HL-60/S4 (cell line): ENCODE data around the gene FRY.
"Not testable (repeated sequence)": the region's sequence is repeated elsewhere in the genome, so short reads cannot be mapped to it uniquely, and the experiment has no call there.

Experiments
- in situ Hi-C: fragments of 300-500 bp; cut with MboI; formaldehyde crosslinking; loops from 2 replicates; pipeline ENCODE4 v1.14.3; 2022; ENCODE audit warnings: low sequenced_read_pairs

The FRY gene

GRCh38 chr13:32031025-32031814 is at the start of gene FRY:
Gene FRY (plus strand): TSS chr13:32031774. CDS start chr13:32031796, 22 bp downstream.
- in situ Hi-C loops, result loop anchor here (10.0 kb wide), 1 partner anchor 74 kb away; no protein-coding TSS in a partner anchor

GRCh38 chr13:31982124-31982523 is 49.5 kb upstream of the FRY start:
- in situ Hi-C loops, result no loop called here

GRCh38 chr13:31982540-31982939 is 49.0 kb upstream of the FRY start:
- in situ Hi-C loops, result no loop called here

- in situ Hi-C loops, result not testable (repeated sequence)
Observed at GRCh38 chr13:31983696-31984095, 47.9 kb upstream of the FRY start.

DNA sequence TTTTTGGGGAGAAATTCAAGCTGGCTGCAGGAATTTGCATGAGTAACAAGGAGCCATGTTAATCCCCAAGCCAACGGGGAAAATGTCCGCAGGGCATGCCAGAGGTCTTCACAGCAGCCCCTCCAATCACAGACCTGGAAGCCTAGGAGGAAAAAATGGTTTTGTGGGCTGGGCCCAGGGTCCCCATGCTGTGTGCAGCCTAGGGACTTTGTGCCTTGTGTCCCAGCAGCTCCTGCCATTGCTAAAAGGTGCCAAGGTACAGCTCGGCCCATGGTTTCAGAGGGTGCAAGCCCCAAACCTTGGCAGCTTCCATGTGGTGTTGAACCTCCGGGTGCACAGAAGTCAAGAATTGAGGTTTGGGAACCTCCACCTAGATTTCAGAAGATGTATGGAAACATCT is 47.2 kb upstream of the FRY start:
- in situ Hi-C loops, result not testable (repeated sequence)

DNA sequence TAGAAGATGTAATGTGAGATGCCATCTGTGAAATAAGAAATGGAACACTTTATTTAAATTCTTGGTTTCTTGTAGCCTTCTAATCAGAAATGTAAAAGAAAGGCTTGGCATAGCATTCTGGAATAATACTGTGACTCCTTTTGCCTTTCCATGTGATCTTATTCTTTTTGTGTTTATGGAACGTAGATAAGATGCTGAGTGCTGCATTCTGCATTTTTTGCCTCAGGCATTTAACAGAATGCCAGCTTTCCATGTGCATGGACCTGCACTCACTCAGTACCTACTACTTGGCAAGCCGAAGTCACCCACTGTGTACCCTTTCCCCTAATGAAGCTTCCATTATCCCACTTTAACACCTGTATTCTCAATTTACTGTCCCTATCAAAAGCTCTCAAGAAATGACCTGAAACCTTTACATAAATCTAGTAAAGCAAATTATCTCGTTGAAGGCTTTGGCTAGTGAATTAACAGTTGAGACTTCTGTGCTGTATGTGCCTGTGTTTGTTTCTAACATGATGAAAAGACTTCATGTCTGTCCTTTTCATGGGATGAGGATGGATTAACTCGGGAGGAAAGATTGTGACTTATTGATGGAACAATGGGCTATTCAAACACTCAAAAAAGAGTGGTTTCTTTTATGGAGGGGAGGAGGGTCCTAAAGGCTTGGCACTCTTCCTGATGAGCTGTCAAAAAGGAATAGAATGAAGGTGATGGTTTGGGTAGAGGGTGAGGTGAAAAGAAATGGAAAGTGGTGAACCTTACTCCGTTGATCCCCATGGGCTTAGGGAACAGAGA is 44.7 kb upstream of the FRY start:
- in situ Hi-C loops, result no loop called here

- in situ Hi-C loops, result no loop called here
Observed at GRCh38 chr13:31987535-31988170, 43.9 kb upstream of the FRY start.

DNA sequence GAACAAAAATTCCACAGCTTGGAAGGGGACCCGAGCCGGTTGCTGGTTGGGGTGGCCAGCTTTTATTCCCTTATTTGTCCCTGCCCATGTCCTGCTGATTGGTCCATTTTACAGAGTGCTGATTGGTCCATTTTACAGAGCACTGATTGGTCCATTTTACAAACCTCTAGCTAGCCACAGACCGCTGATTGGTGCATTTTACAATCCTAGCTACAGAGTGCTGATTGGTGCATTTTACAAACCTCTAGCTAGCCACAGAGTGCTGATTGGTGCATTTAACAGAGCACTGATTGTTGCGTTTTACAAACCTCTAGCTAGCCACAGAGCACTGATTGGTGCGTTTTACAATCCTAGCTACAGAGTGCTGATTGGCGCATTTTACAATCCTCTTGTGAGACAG is 37.2 kb upstream of the FRY start:
- in situ Hi-C loops, result not testable (repeated sequence)

DNA sequence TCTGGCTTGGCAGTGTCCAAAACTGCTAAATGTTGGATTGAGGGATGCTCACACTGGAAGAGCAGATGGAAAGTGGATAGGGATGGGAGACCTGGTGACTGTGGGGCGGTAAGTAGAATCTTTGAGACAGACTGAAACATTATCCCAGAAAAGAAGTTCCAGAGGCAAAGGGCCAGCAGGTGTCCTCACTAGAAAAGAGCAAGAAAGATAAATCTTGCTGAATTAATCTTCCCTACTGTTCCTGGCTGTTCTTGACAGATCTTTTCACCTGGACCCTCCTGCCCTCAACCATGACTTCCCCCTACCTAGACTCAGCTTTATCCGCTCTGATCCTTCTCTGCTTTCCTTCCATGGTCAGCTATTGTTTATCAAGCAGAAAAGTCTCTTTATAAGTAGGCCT is 35.0 kb upstream of the FRY start:
- in situ Hi-C loops, result no loop called here

- in situ Hi-C loops, result no loop called here
Observed at GRCh38 chr13:31997641-31998040, 33.9 kb upstream of the FRY start.

GRCh38 chr13:31998131-31998530 is 33.4 kb upstream of the FRY start:
- in situ Hi-C loops, result no loop called here

GRCh38 chr13:32000754-32001153 is 30.8 kb upstream of the FRY start:
- in situ Hi-C loops, result loop anchor here (25.0 kb wide), 1 partner anchor 312 kb away; the partner anchor contains the start of genes BRCA2 and ZAR1L

DNA sequence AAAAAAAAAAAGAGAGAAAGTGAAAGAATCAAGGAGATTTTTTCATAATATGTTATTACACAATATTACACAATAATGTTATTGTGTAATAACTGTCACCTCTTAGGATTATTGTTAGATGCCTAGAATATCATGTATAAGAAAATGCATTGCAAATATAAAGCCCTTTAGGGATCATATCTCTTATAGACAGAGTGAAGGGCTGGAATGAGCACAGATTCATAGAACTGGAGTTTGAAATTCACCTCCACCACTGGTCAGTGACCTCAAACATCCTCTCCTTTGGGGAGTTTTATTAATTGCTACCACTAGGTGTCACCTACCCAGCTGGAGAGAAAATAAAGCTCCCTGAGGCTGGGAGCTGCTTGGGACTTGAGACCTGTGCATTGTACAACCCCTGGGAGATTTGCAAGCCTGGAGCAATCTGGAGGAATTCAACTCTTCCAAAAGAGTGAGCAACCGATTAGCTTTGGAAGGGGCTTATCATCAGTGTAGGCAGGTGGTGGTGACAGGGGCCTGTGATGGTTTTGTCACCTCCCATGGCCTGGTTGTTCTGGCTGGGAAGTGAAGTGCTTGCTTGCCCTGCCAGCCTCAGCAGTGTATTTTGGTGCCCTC is 30.3 kb upstream of the FRY start:
- in situ Hi-C loops, result loop anchor here (25.0 kb wide), 1 partner anchor 311 kb away; the partner anchor contains the start of genes BRCA2 and ZAR1L

- in situ Hi-C loops, result loop anchor here (25.0 kb wide), 1 partner anchor 311 kb away; the partner anchor contains the start of genes BRCA2 and ZAR1L
Observed at GRCh38 chr13:32001769-32002168, 29.8 kb upstream of the FRY start.

GRCh38 chr13:32002873-32003272 is 28.7 kb upstream of the FRY start:
- in situ Hi-C loops, result loop anchor here (25.0 kb wide), 1 partner anchor 309 kb away; the partner anchor contains the start of genes BRCA2 and ZAR1L

DNA sequence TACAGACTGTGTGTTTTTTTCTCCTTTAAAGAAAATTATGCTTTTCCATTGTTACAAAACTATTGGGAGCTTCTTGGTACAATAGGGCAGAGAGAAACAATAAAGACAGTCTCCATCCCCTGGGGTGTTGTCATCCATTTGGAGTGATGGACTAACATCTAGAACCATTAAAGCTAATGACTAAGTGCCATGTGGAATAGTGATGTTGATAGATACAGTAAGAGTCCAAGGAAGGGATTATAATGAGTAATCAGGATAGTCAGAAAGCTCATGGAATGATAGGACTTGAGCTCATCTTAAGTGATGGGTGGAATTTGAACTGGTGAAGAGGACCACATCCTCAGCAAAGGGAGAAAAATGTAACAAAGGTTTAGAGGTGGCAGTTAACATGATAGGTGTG is 24.1 kb upstream of the FRY start:
- in situ Hi-C loops, result loop anchor here (25.0 kb wide), 1 partner anchor 305 kb away; the partner anchor contains the start of genes BRCA2 and ZAR1L

GRCh38 chr13:32008518-32009175 is 22.9 kb upstream of the FRY start:
- in situ Hi-C loops, result loop anchor here (25.0 kb wide), 1 partner anchor 304 kb away; the partner anchor contains the start of genes BRCA2 and ZAR1L

DNA sequence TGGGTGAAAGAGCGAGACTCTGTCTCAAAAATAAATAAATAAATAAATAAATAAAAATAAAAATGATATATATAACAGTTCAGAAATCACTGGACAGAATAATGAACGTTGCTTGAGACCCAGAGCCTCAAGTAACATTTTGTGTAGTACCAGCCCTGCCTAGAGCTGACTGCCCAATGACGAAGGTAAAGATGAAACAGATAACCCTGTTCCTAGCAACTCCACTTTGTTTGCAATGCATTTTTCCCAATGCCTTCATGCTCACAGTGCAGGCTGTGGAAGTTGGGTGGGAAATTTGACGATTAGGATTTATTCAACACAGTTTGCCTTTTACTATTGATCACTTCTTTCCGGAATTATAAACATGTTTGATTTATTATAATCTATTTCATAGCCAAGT is 22.2 kb upstream of the FRY start:
- in situ Hi-C loops, result loop anchor here (25.0 kb wide), 1 partner anchor 303 kb away; the partner anchor contains the start of genes BRCA2 and ZAR1L

- in situ Hi-C loops, result loop anchor here (25.0 kb wide), 1 partner anchor 302 kb away; the partner anchor contains the start of genes BRCA2 and ZAR1L
Observed at GRCh38 chr13:32010136-32010535, 21.4 kb upstream of the FRY start.

DNA sequence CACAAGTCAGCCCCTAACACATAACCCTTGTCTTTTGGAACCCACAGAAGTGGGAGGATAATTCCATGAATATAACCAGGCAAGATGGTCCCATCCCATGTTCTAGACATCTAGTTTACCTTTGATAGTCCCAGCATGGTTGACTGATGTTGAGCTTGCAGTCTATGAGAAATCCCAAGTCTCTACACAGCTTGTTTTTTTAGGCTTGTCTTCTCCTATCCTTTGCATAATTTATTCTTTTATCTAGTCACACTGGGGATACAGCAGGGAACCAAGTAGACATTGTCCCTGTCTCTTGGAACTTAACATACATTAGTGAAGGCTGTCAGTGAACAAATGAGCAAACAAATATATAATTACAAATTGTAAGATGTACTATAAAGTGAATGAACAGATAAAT is 19.6 kb upstream of the FRY start:
- in situ Hi-C loops, result loop anchor here (25.0 kb wide), 1 partner anchor 300 kb away; the partner anchor contains the start of genes BRCA2 and ZAR1L
